Measurements from ENCODE around the gene TAF1B.
"Not testable (repeated sequence)": the region's sequence is repeated elsewhere in the genome, so short reads cannot be mapped to it uniquely, and the experiment has no call there.

TAF1B gene

GRCh38 chr2:9844036-9844483, 786 bp downstream of the TAF1B start:
- TF ChIP-seq, protein P1, sequence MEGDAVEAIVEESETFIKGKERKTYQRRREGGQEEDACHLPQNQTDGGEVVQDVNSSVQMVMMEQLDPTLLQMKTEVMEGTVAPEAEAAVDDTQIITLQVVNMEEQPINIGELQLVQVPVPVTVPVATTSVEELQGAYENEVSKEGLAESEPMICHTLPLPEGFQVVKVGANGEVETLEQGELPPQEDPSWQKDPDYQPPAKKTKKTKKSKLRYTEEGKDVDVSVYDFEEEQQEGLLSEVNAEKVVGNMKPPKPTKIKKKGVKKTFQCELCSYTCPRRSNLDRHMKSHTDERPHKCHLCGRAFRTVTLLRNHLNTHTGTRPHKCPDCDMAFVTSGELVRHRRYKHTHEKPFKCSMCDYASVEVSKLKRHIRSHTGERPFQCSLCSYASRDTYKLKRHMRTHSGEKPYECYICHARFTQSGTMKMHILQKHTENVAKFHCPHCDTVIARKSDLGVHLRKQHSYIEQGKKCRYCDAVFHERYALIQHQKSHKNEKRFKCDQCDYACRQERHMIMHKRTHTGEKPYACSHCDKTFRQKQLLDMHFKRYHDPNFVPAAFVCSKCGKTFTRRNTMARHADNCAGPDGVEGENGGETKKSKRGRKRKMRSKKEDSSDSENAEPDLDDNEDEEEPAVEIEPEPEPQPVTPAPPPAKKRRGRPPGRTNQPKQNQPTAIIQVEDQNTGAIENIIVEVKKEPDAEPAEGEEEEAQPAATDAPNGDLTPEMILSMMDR (conservative IDR thresholded peaks at IDR 0.05; ENCODE audit: low read length) = no peak
- H3K4me3 ChIP-seq (ENCODE audit: low read length) = peak overlapping the region; percentile 79
- peak; percentile 55 for DNase-seq (ENCODE audit: low read depth)

- TF ChIP-seq, protein P1 (conservative IDR thresholded peaks at IDR 0.05; ENCODE audit: low read length) = no peak
These were observed 1.3 kb downstream of the TAF1B start for GRCh38 chr2:9844576-9844975.

DNA sequence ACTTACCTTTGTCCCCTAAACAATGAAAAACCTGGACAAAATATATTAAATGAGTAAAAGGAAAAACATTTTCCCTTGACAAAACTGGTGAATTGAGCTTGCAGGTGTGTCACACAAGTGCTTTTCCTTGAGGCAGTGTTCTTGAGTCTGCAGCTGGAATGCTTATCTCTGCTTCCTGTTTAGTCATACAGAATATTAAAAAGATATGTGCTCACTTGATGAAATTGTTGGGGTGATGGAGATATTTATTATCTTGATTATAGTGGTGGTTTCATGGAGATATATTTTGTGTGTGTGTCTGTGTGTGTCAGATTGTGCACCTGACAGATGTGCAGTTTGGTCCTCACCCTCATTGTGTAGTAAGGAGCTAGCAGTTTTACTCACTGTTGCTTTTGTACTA, 3.3 kb downstream of the TAF1B start:
- no peak overlapping the region for H3K4me3 ChIP-seq (ENCODE audit: low read length)
- TF ChIP-seq, protein P1 (conservative IDR thresholded peaks at IDR 0.05; ENCODE audit: low read length) = no peak
- DNase-seq (ENCODE audit: low read depth) = peak; percentile 25

More at GRCh38 chr2:9844576-9844975, 1.3 kb downstream of the TAF1B start:
- peak; percentile 65 for DNase-seq (ENCODE audit: low read depth)
- H3K4me3 ChIP-seq (ENCODE audit: low read length) = peak overlapping the region; percentile 79

DNA sequence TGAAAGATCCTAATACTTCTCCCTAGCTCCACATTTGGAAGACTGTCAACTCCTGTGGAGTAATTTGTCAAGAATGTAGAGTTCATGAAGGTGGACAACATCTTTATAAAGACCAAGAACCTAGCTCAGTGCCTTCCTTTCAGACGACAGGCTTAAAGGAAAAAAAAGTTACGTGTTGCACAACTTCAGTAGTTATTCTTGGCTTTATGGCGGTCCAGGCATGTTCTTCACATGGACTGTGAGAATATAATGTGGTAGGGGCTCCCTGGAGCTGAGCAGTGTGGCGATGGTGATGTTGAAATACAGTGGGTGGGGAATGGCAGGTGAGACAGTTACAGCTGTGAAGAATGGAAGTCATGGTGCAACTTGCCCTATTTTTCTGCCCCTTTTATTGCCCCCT, 3.9 kb downstream of the TAF1B start:
- DNase-seq (ENCODE audit: low read depth) = peak; percentile 24
- TF ChIP-seq, protein P1 (conservative IDR thresholded peaks at IDR 0.05; ENCODE audit: low read length) = no peak
- no peak overlapping the region for H3K4me3 ChIP-seq (ENCODE audit: low read length)

DNA sequence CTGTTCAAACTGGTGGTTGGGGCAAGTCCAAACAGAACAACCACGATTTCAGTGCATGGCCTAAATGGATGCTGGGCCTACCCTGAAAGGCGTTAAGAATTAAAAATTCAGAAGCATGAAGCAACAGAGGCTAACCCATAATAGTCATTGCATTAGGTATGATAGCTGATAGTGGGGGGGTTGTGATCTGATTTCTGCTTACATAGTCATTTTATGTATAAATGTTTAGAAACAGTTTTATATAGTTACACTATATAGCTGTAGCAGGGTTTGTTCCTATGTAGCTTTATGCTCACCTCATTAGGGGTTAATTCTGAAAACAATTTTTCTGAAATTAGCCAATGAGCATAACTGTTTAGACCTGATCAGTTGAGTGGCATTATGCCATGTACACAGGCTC, 9.6 kb downstream of the TAF1B start:
- no peak overlapping the region for H3K4me3 ChIP-seq (ENCODE audit: low read length)
- TF ChIP-seq, protein P1 (conservative IDR thresholded peaks at IDR 0.05; ENCODE audit: low read length) = no peak

DNA sequence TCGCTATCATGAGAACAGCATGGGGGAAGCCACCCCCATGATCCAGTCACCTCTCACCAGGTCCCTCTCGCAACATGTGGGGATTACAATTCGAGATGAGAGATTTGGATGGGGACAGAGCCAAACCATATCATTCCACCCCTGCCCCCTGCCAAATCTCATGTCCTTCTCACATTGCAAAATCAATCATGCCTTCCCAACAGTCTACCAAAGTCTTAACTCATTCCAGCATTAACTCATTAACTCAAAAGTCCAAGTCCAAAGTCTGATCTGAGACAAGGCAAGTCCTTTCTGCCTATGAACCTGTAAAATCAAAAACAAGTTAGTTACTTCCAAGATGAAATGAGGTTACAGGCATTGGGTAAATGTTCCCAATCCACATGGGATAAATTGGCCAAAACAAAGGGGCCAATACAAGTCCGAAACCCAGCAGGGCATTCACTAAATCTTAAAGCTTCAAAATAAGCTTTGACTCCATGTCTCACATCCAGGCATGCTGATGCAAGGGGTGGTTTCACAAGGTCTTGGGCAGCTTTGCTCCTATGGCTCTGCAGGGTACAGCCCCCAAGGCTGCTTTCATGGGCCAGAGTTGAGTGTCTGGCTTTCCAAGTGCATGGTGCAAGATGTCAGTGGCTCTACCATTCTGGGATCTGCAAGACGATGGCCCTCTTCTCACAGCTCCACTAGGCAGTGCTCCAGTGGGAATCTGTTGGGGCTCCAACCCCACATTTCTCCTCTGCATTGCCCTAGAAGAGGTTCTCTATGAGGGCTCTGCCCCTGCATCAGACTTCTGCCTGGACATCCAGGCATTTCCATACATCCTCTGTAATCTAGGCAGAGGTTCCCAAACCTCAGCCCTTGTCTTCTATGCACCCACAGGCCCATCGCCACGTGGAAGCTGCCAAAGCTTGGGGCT, 14.8 kb downstream of the TAF1B start:
- DNase-seq (ENCODE audit: low read depth) = no peak
- TF ChIP-seq, protein P1 (conservative IDR thresholded peaks at IDR 0.05; ENCODE audit: low read length) = no peak
- H3K4me3 ChIP-seq (ENCODE audit: low read length) = no peak overlapping the region

More for the DNA sequence above, 9.6 kb downstream of the TAF1B start:
- DNase-seq (ENCODE audit: low read depth) = no peak

- TF ChIP-seq, protein P1 (conservative IDR thresholded peaks at IDR 0.05; ENCODE audit: low read length) = no peak
- no peak overlapping the region for H3K4me3 ChIP-seq (ENCODE audit: low read length)
These were observed 15.4 kb downstream of the TAF1B start for GRCh38 chr2:9858730-9859068.

GRCh38 chr2:9860922-9861580, 17.8 kb downstream of the TAF1B start:
- not testable (repeated sequence) for DNase-seq (ENCODE audit: low read depth)

More at GRCh38 chr2:9858730-9859068, 15.4 kb downstream of the TAF1B start:
- DNase-seq (ENCODE audit: low read depth) = no peak

More at GRCh38 chr2:9860922-9861580, 17.8 kb downstream of the TAF1B start:
- H3K4me3 ChIP-seq (ENCODE audit: low read length) = not testable (repeated sequence)
